Hematopoietic multipotent progenitor cell treated with erythropoietin and hydrocortisone succinate and interleukin-3 and kit ligand, for 8 days (in vitro differentiated cells): ENCODE results near the gene OR8H3.
"Not testable (repeated sequence)": the region's sequence is repeated elsewhere in the genome, so short reads cannot be mapped to it uniquely, and the experiment has no call there.

Experiments used
- DNase-seq: peaks from one replicate; pipeline ENCODE4 v3.0.0-alpha.2; 2015

The OR8H3 gene

GRCh38 chr11:56122073-56122472, at the start of gene OR8H3:
TSS of gene OR8H3 (plus strand) at chr11:56122373. CDS start at chr11:56122373, 0 bp downstream.
- no peak for DNase-seq

GRCh38 chr11:56089697-56090096, 32.5 kb upstream of the OR8H3 start:
- no peak for DNase-seq

- no peak for DNase-seq
Observed at GRCh38 chr11:56093008-56093407, 29.2 kb upstream of the OR8H3 start, which contains the start of gene OR8I2. TSS of gene OR8I2 (plus strand) at chr11:56093308. CDS start at chr11:56093308, 0 bp downstream.

GRCh38 chr11:56103210-56103737, 18.9 kb upstream of the OR8H3 start, which contains the start of gene OR8H2:
TSS of gene OR8H2 (plus strand) at chr11:56103687. CDS start at chr11:56105043, 1,356 bp downstream.
- DNase-seq = no peak

GRCh38 chr11:56140151-56140661, 18.0 kb downstream of the OR8H3 start, which contains the start of gene OR8J3:
TSS of gene OR8J3 (minus strand) at chr11:56140201. CDS start at chr11:56137718, 2,483 bp downstream.
- no peak for DNase-seq

GRCh38 chr11:56143681-56144080, 21.5 kb downstream of the OR8H3 start:
- not testable (repeated sequence) for DNase-seq

GRCh38 chr11:56151376-56151775, 29.2 kb downstream of the OR8H3 start:
- no peak for DNase-seq

GRCh38 chr11:56152333-56152732, 30.2 kb downstream of the OR8H3 start:
- DNase-seq = no peak

GRCh38 chr11:56160217-56160616, 38.0 kb downstream of the OR8H3 start, which contains the start of gene OR8K5:
TSS of gene OR8K5 (minus strand) at chr11:56160317. CDS start at chr11:56160317, 0 bp downstream.
- no peak for DNase-seq

- DNase-seq = no peak
Observed at GRCh38 chr11:56163804-56164203, 41.6 kb downstream of the OR8H3 start.

GRCh38 chr11:56172256-56172830, 50.2 kb downstream of the OR8H3 start:
- no peak for DNase-seq
